ENCODE data around the gene TRIM13. TPM values are rescaled to one million over a fixed set of nuclear protein-coding genes. Genes with fewer than 3 reads are reported as not detected.

The TRIM13 gene
- total RNA-seq, 1 experiment from 2014 or later, result 22.4 TPM

- Histone ChIP-seq H3K36me3 (ENCODE audit: control insufficient read depth, insufficient read depth, low read length) (no peaks in the 10 kb centered on the region), H3K27ac (ENCODE audit: low read length) (no peak overlapping the region), H3K27me3 (ENCODE audit: control insufficient read depth, insufficient read depth, low read length) (no peaks in the 10 kb centered on the region), H3K9me3 (ENCODE audit: control insufficient read depth, insufficient read depth, low read depth, low read length) (no peaks in the 10 kb centered on the region), H3K4me3 (ENCODE audit: low read depth in 2 of 2, low read length in 2 of 2) (no peak overlapping the region), H3K4me1 (ENCODE audit: control insufficient read depth, insufficient read depth, low read length) (no peaks in the 10 kb centered on the region)
- DNase-seq (ENCODE audit: low read depth, low spot score) (no peak), ATAC-seq (no peak)
- intact Hi-C loops (cut with micrococcal nuclease; ENCODE audit: unreplicated experiment), result no loop called here
- POLR2A ChIA-PET, result no interaction called here
- no TSS peak for BruUV-seq (replicated peaks)
- in situ Hi-C loops (cut with HindIII; ENCODE audit: low pct_unique_long_range_greater_than_20kb, low sequenced_read_pairs), result no loop called here
- TF ChIP-seq REST (IDR thresholded peaks at IDR 0.05; ENCODE audit: insufficient read depth in 1 of 2, low read depth in 2 of 2, low read length in 1 of 2) (no peak), CTCF (IDR thresholded peaks at IDR 0.05) (no peak), POLR2AphosphoS5 (IDR thresholded peaks at IDR 0.05; ENCODE audit: low read depth, low read length) (no peak), SIN3A (IDR thresholded peaks at IDR 0.05; ENCODE audit: borderline replicate concordance, insufficient read depth, low read depth, low read length) (no peak), TCF7L2 (IDR thresholded peaks at IDR 0.05; ENCODE audit: low read depth, low read length) (no peak)
- CTCF ChIA-PET, result no interaction called here
Measured at GRCh38 chr13:49980266-49980665, 16.6 kb upstream of the TRIM13 start.

- no TSS peak for BruUV-seq (replicated peaks)
- in situ Hi-C loops (cut with HindIII; ENCODE audit: low pct_unique_long_range_greater_than_20kb, low sequenced_read_pairs) (no loop called here), intact Hi-C loops (cut with micrococcal nuclease; ENCODE audit: unreplicated experiment) (no loop called here)
- no peak for ATAC-seq
- Histone ChIP-seq H3K4me1 (ENCODE audit: control insufficient read depth, insufficient read depth, low read length) (no peaks in the 10 kb centered on the region), H3K27ac (ENCODE audit: low read length) (no peak overlapping the region), H3K4me3 (ENCODE audit: low read depth in 2 of 2, low read length in 2 of 2) (no peak overlapping the region), H3K36me3 (ENCODE audit: control insufficient read depth, insufficient read depth, low read length) (no peaks in the 10 kb centered on the region), H3K27me3 (ENCODE audit: control insufficient read depth, insufficient read depth, low read length) (no peaks in the 10 kb centered on the region), H3K9me3 (ENCODE audit: control insufficient read depth, insufficient read depth, low read depth, low read length) (no peaks in the 10 kb centered on the region)
- ChIA-PET CTCF (interaction anchor here (1.6 kb wide), 1 partner anchor 9 kb away, joined by 3 read pairs; no protein-coding TSS in a partner anchor), POLR2A (interaction anchor here (0.6 kb wide), 2 partner anchors 12 to 177 kb away, joined by 4 to 7 read pairs; no protein-coding TSS in a partner anchor)
- TF ChIP-seq CTCF (IDR thresholded peaks at IDR 0.05) (no peak), REST (IDR thresholded peaks at IDR 0.05; ENCODE audit: insufficient read depth in 1 of 2, low read depth in 2 of 2, low read length in 1 of 2) (no peak), POLR2AphosphoS5 (IDR thresholded peaks at IDR 0.05; ENCODE audit: low read depth, low read length) (no peak), SIN3A (IDR thresholded peaks at IDR 0.05; ENCODE audit: borderline replicate concordance, insufficient read depth, low read depth, low read length) (no peak), TCF7L2 (IDR thresholded peaks at IDR 0.05; ENCODE audit: low read depth, low read length) (no peak)
- DNase-seq (ENCODE audit: low read depth, low spot score), result no peak
Measured at GRCh38 chr13:49985129-49985528, 11.7 kb upstream of the TRIM13 start.

All from Panc1 (cell line).